K562 (cell line): ENCODE results near the gene XPOT. TPM values are rescaled to one million over a fixed set of nuclear protein-coding genes. Genes with fewer than 3 reads are reported as not detected.

Experiments
- ARNT ChIP-seq, 2 experiments: fragments of 450-650 bp; IDR thresholded peaks; 2 replicates each; pipeline ENCODE4 v1.6.1; 2016; ENCODE audit warnings: mild to moderate bottlenecking in 1 of 2
- BHLHE40 ChIP-seq: IDR thresholded peaks from 2 replicates; pipeline ENCODE4 v1.6.1; 2011; ENCODE audit warnings: low read length, improper control_type of control experiment
- BRD4 ChIP-seq: fragments of 200-600 bp; sonication (generic); IDR thresholded peaks from 2 replicates; pipeline ENCODE4 v1.6.1; 2017; ENCODE audit warnings: inconsistent platforms
- CTBP1 ChIP-seq: fragments of 450-650 bp; IDR thresholded peaks from 2 replicates; pipeline ENCODE4 v1.6.1; 2016; ENCODE audit warnings: borderline replicate concordance
- ETV5 ChIP-seq: sonication (generic); formaldehyde crosslinking; IDR thresholded peaks from 2 replicates; pipeline ENCODE4 v1.4.0; 2020; ENCODE audit warnings: low read depth, mild to moderate bottlenecking, missing genetic modification reagents
- FOXK2 ChIP-seq, 2 experiments: fragments of 450-650 bp; IDR thresholded peaks in 1 of 2; conservative IDR thresholded peaks in 1 of 2; 2 replicates each; pipeline ENCODE4 v1.6.1; 2016; ENCODE audit warnings: low read depth in 2 of 2, mild to moderate bottlenecking in 1 of 2
- HDAC3 ChIP-seq: fragments of 450-650 bp; IDR thresholded peaks from 2 replicates; pipeline ENCODE4 v1.6.1; 2018; ENCODE audit warnings: borderline replicate concordance, mild to moderate bottlenecking, moderate library complexity; ENCODE audit not compliant: partially characterized antibody
- JUN ChIP-seq, 2 experiments: sonication (generic) in 1 of 2; formaldehyde crosslinking in 1 of 2; IDR thresholded peaks; 2 replicates each; pipeline versions ENCODE4 v1.6.1 to v1.8.0; 2012 to 2022; ENCODE audit warnings: borderline replicate concordance in 2 of 2, mild to moderate bottlenecking in 2 of 2, improper control_type of control experiment in 1 of 2, low read depth in 1 of 2, low read length in 1 of 2, missing genetic modification reagents in 1 of 2
- MLLT1 ChIP-seq, 2 experiments: fragments of 450-650 bp; IDR thresholded peaks; 2 replicates each; pipeline ENCODE4 v1.6.1; 2016
- MXI1 ChIP-seq: IDR thresholded peaks from 2 replicates; pipeline ENCODE4 v1.6.1; 2011; ENCODE audit warnings: low read depth, mild to moderate bottlenecking, improper control_type of control experiment, low read length
- PREB ChIP-seq: sonication (generic); formaldehyde crosslinking; IDR thresholded peaks from 2 replicates; pipeline ENCODE4 v1.8.1; 2023; ENCODE audit warnings: mild to moderate bottlenecking, missing genetic modification reagents
- TAF9B ChIP-seq: fragments of 450-650 bp; IDR thresholded peaks from 2 replicates; pipeline ENCODE4 v1.6.1; 2018; ENCODE audit warnings: mild to moderate bottlenecking; ENCODE audit not compliant: partially characterized antibody
- ZEB2 ChIP-seq: fragments of 450-650 bp; IDR thresholded peaks from 2 replicates; pipeline ENCODE4 v1.6.1; 2016
- ZFX ChIP-seq: sonication (generic); formaldehyde crosslinking; IDR thresholded peaks from 2 replicates; pipeline ENCODE4 v1.8.0; 2022; ENCODE audit warnings: mild to moderate bottlenecking, missing genetic modification reagents, moderate library complexity
- ZNF407 ChIP-seq: fragments of 450-650 bp; IDR thresholded peaks from 2 replicates; pipeline ENCODE4 v1.6.1; 2016; ENCODE audit warnings: low read depth
- polyA plus RNA-seq, 8 experiments: library from polyadenylated mRNA; depleted of rRNA in 4 of 8; stranded (reverse) in 5 of 8; unstranded in 3 of 8; fragments of >200 nt; fragmentation: Nextera tagmentation in 2 of 8; fragmentation: Illumina TruSeq in 1 of 8; extraction: Ambion mirVana in 2 of 8; extraction: Trizol in 1 of 8; gene quantifications; 2 replicates each; pipeline versions ENCODE4 v1.2.1 to v1.2.3, GENCODE V29; 2011 to 2014; ENCODE audit warnings: inconsistent platforms in 1 of 8, missing spikeins in 1 of 8
- total RNA-seq, 7 experiments: library from RNA; depleted of rRNA in 6 of 7; stranded (reverse); fragments of >200 nt in 6 of 7; fragmentation: Illumina TruSeq in 2 of 7; extraction: Trizol in 2 of 7; gene quantifications; 2 replicates each; pipeline versions ENCODE4 v1.2.1 to v1.2.3, GENCODE V29; 2011 to 2021; ENCODE audit warnings: low replicate concordance in 1 of 7

The XPOT gene
- total and polyA plus RNA-seq, 9 of the 15 experiments (the other 6 are each of a cell fraction or from before 2014, with no cell fraction given) = 26.2 to 192 (median 102) TPM

- TF ChIP-seq ZNF407 (no peak), TAF9B (peak; percentile 67), FOXK2 (conservative IDR thresholded peaks at IDR 0.05 in 1 of 2, IDR thresholded peaks at IDR 0.05 in 1 of 2; ENCODE audit: low read depth in 2 of 2) (peak; percentile 71 to 82), MLLT1 (IDR thresholded peaks at IDR 0.05) (0 out of 4 replicates have a peak, but pooled peaks of 1 of the 2 experiments have one; percentile 16), ETV5 (CRISPR knock-in tag) (no peak), ARNT (IDR thresholded peaks at IDR 0.05) (0 out of 4 replicates have a peak, but pooled peaks of 1 of the 2 experiments have one; percentile 47), JUN (IDR thresholded peaks at IDR 0.05; ENCODE audit: borderline replicate concordance, low read depth, low read length) (peak; percentile 41; the same call in 1 of the 2 replicates), JUN (CRISPR knock-in tag; IDR thresholded peaks at IDR 0.05; ENCODE audit: borderline replicate concordance) (no peak), MXI1 (peak; percentile 47; the same call in 1 of the 2 replicates), CTBP1 (peak; percentile 13; the same call in 1 of the 2 replicates), BHLHE40 (0 out of 2 replicates have a peak, but pooled peaks have one; percentile 43), PREB (no peak), ZEB2 (0 out of 2 replicates have a peak, but pooled peaks have one; percentile 23), HDAC3 (peak; percentile 56), BRD4 (peak; percentile 1; the same call in 1 of the 2 replicates), ZFX (CRISPR knock-in tag) (peak; percentile 37)
These were observed 48.6 kb downstream of the XPOT start (continued) for GRCh38 chr12:64452559-64453329.
